ENCODE results near the gene USP2.

GRCh38 chr11:119322921-119323531 lies 58.5 kb downstream of the USP2 start:
- TF ChIP-seq POLR2A (IDR thresholded peaks at IDR 0.05) (no peak), CTCF (IDR thresholded peaks at IDR 0.05) (no peak), POLR2AphosphoS5 (IDR thresholded peaks at IDR 0.05) (no peak)
